KOPT-K1 (cell line): Measurements from ENCODE around the gene UHMK1.
A peak's percentile ranks its signal among the peaks of the same experiment; 100 is the strongest.
"Not testable (repeated sequence)": the region's sequence is repeated elsewhere in the genome, so short reads cannot be mapped to it uniquely, and the experiment has no call there.

ENCODE experiments used
- H3K27ac ChIP-seq: fragments of 200-600 bp; sonication (generic); 2 replicates; pipeline ENCODE4 v1.5.1; 2016; ENCODE audit warnings: antibody characterized with exemption, mild to moderate bottlenecking, low read depth, low read length; ENCODE audit not compliant: poor library complexity, severe bottlenecking
- H3K36me3 ChIP-seq: fragments of 200-600 bp; sonication (generic); 2 replicates; pipeline ENCODE4 v1.5.1; 2017; ENCODE audit warnings: antibody characterized with exemption, mild to moderate bottlenecking, low read length, moderate library complexity; ENCODE audit not compliant: insufficient read depth
- H3K9me3 ChIP-seq: fragments of 200-600 bp; sonication (generic); 2 replicates; pipeline ENCODE4 v1.5.1; 2017; ENCODE audit warnings: antibody characterized with exemption, low read length, mild to moderate bottlenecking; ENCODE audit not compliant: insufficient read depth, poor library complexity, severe bottlenecking

The UHMK1 gene

DNA sequence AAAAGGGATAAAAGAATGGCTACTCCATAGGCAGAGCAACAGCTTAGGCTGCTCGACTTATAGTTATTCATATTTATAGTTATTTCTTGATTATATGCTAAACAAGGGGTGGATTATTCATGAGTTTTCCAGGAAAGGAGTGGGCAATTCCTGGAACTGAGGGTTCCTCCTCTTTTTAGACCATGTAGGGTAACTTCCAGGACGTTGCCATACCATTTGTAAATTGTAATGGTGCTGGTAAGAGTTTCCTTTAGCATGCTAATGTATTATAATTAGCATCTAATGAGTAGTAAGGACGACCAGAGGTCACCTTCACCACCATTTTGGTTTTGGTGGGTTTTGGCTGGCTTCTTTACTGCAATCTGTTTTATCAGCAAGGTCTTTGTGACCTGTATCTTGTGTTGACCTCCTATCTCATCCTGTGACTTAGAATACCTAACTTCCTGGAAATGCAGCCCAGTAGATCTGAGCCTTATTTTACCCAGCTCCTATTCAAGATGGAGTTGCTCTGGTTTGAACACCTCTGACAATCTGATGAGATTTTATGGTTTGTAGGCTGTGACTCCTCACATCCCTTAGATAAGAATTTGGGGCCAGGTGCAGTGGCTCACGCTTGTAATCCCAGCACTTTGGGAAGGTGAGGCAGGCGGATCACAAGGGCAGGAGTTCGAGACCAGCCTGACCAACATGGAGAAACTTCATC is 1.9 kb upstream of the UHMK1 start:
- not testable (repeated sequence) for H3K27ac ChIP-seq

DNA sequence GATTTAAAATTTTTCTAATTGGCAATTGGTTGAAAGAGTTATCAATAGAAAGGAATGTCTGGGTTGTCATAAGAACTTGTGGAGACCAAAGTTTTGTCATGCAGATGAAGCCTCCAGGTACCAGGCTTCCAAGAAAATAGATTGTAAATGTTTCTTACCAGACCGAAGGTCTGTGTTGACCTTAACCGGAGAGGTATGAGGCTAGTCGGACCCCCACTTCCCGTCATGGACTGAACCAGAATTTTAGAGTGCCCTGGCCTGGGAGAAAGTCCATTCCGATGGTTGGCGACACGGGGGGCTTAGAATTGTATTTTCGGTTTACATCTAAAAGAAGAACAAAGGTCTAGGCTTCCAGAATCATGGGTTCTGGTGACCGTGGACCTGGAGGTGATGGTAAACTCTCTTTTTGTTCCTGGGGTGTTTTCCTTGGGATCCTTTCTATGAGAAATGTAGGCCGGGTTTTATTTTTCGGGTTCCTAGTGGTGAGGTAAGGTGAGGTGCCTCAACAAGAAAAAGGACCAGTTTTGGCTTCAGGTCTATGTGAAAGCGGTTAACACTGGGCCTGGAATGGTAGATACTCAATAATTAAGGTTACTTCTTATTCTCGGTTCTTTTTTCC is 405 bp upstream of the UHMK1 start:
- Histone ChIP-seq H3K36me3 (peaks cover 25% of the 10 kb centered on the region), H3K9me3 (no peaks in the 10 kb centered on the region), H3K27ac (peak overlapping the region; percentile 86)

More for the DNA sequence above, 1.9 kb upstream of the UHMK1 start:
- H3K9me3 ChIP-seq, H3K36me3 ChIP-seq: not testable (repeated sequence)

DNA sequence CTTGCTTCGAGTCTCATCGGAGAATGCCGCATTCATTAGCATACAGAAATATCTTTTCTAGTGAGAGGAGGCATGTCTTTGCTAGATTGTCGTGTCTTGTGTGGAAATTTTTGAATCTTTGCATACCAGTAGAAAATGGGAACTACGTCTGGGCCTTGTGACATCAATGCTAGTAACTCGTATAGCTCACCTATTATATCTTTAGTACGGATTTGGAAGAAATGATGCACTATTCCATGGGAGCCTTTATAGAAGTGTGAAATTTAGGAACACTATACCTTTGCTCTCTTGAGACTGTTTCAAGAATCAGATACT is 835 bp downstream of the UHMK1 start:
- peak overlapping the region; percentile 86 for H3K27ac ChIP-seq
- H3K9me3 ChIP-seq: no peaks in the 10 kb centered on the region
- H3K36me3 ChIP-seq: peaks cover 37% of the 10 kb centered on the region

DNA sequence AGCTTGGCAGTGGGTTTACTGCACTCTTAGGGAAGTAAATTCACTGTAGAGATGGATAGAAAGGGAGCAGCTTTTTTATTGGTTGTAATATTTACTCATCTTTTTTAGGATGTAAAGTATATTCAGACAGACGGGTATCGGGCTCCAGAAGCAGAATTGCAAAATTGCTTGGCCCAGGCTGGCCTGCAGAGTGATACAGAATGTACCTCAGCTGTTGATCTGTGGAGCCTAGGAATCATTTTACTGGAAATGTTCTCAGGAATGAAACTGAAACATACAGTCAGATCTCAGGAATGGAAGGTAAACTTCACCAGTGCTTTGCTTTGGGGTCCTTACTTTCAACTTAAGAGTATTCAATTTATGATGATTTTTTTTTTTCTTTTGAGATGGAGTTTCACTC is 3.2 kb downstream of the UHMK1 start:
- H3K9me3 ChIP-seq: no peaks in the 10 kb centered on the region
- H3K36me3 ChIP-seq: peaks cover 59% of the 10 kb centered on the region
- H3K27ac ChIP-seq: no peak overlapping the region

DNA sequence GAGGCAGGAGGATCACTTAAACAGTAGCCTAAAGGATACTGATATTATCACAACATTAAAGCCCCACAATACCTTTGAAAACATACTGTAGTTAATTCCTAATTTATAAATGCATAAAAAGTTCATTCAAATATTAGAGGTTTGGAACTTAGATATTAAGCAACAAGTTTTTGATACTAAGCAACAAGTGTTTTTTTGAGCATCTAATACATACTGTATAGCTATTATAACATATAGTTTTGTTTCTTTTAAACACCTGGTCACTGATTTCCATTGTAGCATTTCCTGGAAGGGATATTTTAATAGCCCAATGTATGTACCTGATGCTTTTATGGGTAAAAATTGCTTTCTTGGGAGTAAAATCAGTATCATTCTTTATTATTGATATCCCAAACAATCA is 4.5 kb downstream of the UHMK1 start:
- H3K27ac ChIP-seq: no peak overlapping the region
- H3K36me3 ChIP-seq: peaks cover 72% of the 10 kb centered on the region
- no peaks in the 10 kb centered on the region for H3K9me3 ChIP-seq

DNA sequence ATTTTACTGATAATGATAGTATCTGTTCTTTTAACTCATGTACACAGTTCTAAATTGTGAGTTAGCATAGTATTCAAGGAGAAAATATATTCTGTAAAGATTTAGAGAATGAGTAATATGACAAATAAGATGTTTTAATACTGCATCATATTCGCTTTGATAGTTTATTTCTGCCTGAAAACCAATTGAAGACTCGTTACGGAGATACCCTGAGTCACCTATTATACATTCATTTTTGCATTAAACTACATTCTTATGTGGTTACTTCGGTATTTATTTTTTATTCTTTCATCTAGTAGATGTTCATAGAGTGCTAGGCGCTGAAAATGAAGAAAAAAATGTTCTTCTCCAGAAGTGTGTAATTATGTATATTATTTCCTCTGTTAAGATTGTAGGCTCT is 5.3 kb downstream of the UHMK1 start:
- peaks cover 78% of the 10 kb centered on the region for H3K36me3 ChIP-seq
- no peak overlapping the region for H3K27ac ChIP-seq
- no peaks in the 10 kb centered on the region for H3K9me3 ChIP-seq

DNA sequence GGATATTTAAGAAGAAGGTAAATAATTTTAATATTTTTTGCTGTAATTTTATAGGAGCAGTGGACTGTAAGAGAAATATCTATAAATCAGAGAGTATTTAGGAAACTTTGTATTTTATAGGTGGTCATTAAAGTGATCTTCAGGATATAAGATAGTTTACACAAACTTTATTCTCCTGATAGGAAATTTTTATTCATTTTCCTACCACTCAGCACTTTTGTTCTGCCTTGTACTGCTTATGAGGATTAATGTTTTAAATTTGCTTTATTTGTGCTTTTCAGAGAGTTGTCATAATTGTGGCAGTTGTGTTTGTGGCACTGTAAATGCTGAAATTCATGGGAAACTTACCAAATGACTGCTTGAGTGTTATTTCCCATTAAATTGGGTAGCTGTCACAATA is 29.7 kb downstream of the UHMK1 start:
- Histone ChIP-seq H3K27ac (no peak overlapping the region), H3K9me3 (no peaks in the 10 kb centered on the region), H3K36me3 (peaks cover 71% of the 10 kb centered on the region)

DNA sequence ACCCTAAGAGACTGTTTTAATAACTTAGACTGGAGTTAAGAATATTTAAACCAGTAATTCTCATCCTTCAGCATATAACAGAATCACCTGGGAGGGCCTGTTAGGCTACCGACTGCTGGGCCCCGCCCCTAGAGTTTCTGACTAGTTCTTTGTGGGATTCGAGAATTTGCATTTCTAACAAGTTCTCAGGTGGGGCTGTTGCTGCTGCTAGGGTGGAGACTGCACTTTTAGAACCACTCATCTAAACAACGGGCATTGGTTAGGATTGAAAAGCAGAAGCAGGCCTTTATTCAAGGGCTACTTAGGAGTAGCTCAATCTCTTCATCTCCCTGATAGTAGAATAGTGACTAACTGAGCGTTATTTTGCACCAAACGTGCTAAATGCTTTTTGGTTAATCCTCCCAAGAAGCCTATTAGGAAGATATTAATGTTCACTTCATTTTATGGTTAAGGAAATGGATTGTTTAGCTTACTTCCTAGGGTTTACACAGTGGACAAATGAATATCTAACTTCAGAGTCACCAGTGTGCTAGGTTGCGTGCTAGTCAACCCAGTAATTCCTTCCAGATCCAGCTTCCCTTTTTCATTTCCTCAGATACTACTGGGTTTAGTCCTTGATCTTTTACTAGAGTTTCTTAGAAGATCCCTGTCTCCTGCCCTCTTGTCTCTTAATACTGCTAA is 32.8 kb downstream of the UHMK1 start:
- Histone ChIP-seq H3K9me3 (no peaks in the 10 kb centered on the region), H3K27ac (no peak overlapping the region), H3K36me3 (peaks cover 41% of the 10 kb centered on the region)

DNA sequence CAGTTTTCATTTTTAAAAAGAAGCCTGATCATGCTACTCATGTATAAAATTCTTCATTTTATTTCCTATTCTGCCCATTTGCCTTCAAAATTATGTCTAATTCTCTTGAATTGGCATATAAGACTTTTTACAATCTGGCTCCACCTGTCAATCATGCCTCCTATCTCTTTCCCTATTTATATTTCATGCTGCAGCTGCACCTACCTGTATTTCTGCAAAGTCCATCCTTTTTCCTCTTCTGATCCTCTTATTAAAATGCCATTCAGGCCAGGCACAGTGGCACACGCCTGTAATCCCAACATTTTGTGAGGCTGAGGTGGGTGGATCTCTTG is 33.3 kb downstream of the UHMK1 start:
- Histone ChIP-seq H3K27ac (no peak overlapping the region), H3K9me3 (no peaks in the 10 kb centered on the region), H3K36me3 (peaks cover 35% of the 10 kb centered on the region)

DNA sequence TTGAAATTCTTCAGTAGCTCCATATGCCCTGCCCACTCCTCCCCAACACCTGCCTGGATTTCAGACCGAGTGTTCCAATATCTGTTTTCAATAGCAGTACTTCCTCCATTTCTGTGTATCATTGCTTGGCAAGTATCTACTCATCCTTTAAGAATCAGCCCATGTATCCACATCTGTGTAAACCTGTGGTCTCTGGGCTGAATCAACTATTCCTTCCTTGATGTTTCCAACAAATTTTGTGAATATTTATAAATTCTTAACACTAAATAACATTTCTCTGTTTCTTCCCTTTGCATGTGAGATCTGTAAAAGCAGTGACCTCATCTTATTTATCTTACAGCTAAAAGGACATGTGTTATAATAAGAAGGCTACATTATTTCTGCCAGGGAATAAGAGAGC is 37.9 kb downstream of the UHMK1 start:
- Histone ChIP-seq H3K36me3 (0 out of 2 replicates have a peak, but pooled peaks cover 6% of the 10 kb centered on the region), H3K27ac (no peak overlapping the region), H3K9me3 (no peaks in the 10 kb centered on the region)

DNA sequence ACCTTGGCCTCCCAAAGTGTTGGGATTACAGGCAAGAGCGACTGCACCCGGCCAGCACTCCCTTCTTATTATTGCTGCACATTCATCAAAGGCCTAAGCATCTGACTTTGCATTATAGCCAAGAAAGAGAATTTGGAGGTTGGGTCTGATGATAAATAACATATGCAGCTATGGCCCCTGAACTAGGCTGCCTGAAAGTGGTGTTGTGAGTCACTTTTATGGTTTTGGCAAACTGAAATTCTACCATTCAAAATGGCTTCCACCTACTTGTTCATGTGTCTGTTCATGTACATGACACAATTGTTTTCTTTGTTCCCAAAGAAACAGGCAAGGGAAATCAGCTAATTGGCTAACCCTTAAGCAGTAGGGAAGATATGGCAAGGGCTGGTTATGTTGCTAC is 38.9 kb downstream of the UHMK1 start:
- H3K36me3 ChIP-seq: no peaks in the 10 kb centered on the region
- H3K27ac ChIP-seq: no peak overlapping the region
- H3K9me3 ChIP-seq: no peaks in the 10 kb centered on the region

DNA sequence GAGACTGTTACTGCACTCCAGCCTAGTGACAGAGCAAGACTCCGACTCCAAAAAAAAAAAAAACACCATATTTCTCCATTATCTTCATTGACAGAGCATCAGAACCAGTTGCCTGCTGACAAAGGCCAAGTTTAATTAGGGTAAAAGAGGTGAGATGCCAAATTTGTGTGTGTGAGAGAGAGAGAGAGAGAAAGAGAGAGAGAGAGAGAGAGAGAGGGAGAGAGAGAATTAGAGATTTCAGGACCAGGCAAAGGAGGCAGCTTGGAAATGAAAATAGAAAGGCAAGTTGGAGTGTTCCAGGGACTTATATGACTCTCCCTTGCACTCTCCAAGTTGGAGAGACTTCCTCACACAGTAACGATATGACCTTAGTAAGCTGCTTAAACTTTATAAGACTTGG is 39.6 kb downstream of the UHMK1 start:
- Histone ChIP-seq H3K36me3 (no peaks in the 10 kb centered on the region), H3K27ac (no peak overlapping the region), H3K9me3 (no peaks in the 10 kb centered on the region)

DNA sequence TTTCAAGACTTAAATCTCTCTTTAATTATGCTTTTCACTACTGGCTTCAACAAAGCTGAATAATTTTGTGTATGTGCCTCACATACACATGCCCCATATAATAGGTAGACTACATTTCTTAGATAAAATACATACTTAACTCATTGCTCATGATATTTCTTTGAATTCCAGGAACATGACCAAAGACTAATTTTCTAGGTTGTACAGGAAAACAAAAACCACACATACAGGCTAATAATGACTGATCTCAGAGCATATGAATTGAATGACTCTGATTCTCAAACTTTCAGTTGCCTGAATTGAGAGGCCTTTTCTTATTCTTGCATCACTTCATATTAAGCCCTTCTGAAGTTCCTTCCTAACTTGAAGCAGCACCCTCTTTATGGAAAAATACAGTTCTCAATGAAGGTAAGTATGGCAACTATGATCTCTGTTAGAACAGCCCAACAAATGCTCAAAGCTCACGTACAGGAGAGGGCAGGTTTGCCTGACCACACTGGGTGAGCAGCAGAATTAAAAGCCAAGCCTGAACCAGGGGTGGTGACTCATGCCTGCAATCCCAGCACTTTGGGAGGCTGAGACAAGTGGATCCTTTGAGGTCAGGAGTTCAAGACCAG is 41.3 kb downstream of the UHMK1 start:
- Histone ChIP-seq H3K36me3 (no peaks in the 10 kb centered on the region), H3K9me3 (peaks cover 9% of the 10 kb centered on the region), H3K27ac (no peak overlapping the region)

DNA sequence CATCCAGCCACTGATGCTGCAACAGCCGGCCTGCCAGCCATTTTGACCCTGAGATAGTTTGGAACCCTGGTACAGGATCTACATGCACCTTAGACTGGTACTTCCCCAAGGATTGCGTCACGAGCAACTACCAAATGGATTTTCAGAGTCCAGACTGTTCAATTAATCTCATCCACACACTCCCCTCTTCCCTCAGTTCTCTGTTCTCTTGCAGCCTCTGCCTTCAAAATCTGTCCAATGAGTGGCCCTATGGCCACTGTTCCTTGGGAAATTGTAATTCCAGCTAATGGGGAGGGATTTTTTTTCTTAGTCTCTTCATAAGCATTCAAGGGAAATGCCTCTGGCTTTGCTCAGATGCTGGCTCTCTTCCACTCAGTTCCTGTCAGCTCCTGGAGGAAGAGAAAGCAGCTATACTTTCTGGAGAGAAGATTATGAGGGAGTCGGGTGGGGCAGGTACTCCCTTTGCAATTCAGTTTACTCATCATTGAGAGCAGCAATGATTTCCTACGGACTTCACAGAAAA is 44.1 kb downstream of the UHMK1 start:
- H3K27ac ChIP-seq: no peak overlapping the region
- H3K9me3 ChIP-seq: peaks cover 9% of the 10 kb centered on the region
- H3K36me3 ChIP-seq: no peaks in the 10 kb centered on the region

DNA sequence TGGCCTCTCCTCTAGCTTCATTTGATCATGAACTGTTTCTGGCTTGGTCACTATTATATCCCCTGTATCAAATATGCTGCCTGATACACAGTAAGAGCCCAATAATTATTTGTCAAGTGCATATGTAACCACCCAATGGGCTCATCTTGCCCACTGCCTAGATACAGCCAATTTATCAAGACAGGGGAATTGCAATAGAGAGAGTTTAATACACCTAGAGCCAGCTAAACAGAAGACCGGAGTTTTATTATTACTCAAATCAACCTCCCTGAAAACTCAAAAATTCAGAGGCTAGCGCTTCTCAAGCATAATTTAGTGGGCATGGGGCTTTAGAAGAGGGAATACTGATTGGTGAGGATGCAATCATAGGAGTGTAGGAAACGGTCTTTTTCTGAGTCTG is 45.6 kb downstream of the UHMK1 start:
- no peaks in the 10 kb centered on the region for H3K36me3 ChIP-seq

More for the DNA sequence above, 45.6 kb downstream of the UHMK1 start:
- no peak overlapping the region for H3K27ac ChIP-seq
- peaks cover 9% of the 10 kb centered on the region for H3K9me3 ChIP-seq
